HEK293 (cell line): ENCODE measurements around the gene TNS3.

ENCODE experiments used
- ZNF23 ChIP-seq: fragments of 450-650 bp; formaldehyde crosslinking; IDR thresholded peaks from 2 replicates; pipeline ENCODE4 v1.5.1; 2016; ENCODE audit warnings: missing biosample characterization, missing genetic modification characterization, borderline replicate concordance
- TF ChIP-seq, protein P1 (sequence below): IDR thresholded peaks from 2 replicates; pipeline ENCODE4 v1.6.1; 2011; ENCODE audit warnings: mild to moderate bottlenecking, low read depth, low read length, borderline replicate concordance
- TF ChIP-seq, protein P2 (sequence below): fragments of 450-650 bp; formaldehyde crosslinking; IDR thresholded peaks from 2 replicates; pipeline ENCODE4 v1.5.1; 2016; ENCODE audit warnings: missing biosample characterization, missing genetic modification characterization
- TF ChIP-seq, protein P3 (sequence below): sonication (generic); formaldehyde crosslinking; IDR thresholded peaks from 2 replicates; pipeline ENCODE4 v1.8.1; 2022; ENCODE audit warnings: mild to moderate bottlenecking, moderate library complexity, missing genetic modification reagents

DNA sequence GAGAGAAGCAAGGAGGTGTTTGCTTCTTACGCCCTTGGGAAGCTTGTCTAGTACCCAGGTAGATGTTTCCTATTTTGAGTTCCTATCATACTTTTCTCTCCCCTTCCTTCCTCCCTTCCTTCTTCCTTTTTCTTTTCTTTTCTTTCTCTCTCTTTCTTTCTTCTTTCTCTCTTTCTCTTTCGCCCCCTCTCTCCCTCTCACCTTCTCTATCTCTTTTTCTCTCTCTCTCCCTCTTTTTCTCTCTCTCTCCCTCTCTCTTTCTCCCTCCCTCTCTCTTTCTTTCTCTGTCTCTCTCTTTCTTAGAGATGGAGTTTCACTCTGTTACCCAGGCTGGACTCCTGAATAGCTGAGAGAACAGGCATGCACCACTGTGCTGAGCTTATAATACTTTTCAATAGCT is 322.2 kb downstream of the TNS3 start:
- TF ChIP-seq, protein P1, sequence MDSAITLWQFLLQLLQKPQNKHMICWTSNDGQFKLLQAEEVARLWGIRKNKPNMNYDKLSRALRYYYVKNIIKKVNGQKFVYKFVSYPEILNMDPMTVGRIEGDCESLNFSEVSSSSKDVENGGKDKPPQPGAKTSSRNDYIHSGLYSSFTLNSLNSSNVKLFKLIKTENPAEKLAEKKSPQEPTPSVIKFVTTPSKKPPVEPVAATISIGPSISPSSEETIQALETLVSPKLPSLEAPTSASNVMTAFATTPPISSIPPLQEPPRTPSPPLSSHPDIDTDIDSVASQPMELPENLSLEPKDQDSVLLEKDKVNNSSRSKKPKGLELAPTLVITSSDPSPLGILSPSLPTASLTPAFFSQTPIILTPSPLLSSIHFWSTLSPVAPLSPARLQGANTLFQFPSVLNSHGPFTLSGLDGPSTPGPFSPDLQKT: no peak
- no peak for TF ChIP-seq ZNF23 (tag by site-specific recombination)
- TF ChIP-seq, protein P2, sequence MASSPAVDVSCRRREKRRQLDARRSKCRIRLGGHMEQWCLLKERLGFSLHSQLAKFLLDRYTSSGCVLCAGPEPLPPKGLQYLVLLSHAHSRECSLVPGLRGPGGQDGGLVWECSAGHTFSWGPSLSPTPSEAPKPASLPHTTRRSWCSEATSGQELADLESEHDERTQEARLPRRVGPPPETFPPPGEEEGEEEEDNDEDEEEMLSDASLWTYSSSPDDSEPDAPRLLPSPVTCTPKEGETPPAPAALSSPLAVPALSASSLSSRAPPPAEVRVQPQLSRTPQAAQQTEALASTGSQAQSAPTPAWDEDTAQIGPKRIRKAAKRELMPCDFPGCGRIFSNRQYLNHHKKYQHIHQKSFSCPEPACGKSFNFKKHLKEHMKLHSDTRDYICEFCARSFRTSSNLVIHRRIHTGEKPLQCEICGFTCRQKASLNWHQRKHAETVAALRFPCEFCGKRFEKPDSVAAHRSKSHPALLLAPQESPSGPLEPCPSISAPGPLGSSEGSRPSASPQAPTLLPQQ: no peak
- TF ChIP-seq, protein P3, sequence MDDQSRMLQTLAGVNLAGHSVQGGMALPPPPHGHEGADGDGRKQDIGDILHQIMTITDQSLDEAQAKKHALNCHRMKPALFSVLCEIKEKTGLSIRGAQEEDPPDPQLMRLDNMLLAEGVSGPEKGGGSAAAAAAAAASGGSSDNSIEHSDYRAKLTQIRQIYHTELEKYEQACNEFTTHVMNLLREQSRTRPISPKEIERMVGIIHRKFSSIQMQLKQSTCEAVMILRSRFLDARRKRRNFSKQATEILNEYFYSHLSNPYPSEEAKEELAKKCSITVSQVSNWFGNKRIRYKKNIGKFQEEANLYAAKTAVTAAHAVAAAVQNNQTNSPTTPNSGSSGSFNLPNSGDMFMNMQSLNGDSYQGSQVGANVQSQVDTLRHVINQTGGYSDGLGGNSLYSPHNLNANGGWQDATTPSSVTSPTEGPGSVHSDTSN: no peak
